HEK293 (cell line): Measurements from ENCODE around the gene PANX1.

ENCODE experiments used
- CTCF ChIA-PET: fragments of 350-600 bp; formaldehyde crosslinking; extraction: SDS; loops from one replicate; lab custom pipeline; 2021; ENCODE audit warnings: antibody characterized with exemption; lab: Yijun Ruan, JAX
- POLR2A ChIA-PET: fragments of 300-600 bp; formaldehyde crosslinking; extraction: SDS; loops from one replicate; lab custom pipeline; 2020; ENCODE audit warnings: antibody characterized with exemption, inconsistent platforms; lab: Yijun Ruan, JAX
- H3K27ac ChIP-seq: fragments of 200-500 bp; sonication (Bioruptor generic); 2 replicates; pipeline ENCODE4 v1.5.1; 2014; ENCODE audit warnings: low read depth, low read length, control low read depth, inconsistent platforms; ENCODE audit errors: extremely low read depth
- H3K36me3 ChIP-seq, 2 experiments: fragments of 200-500 bp in 1 of 2; sonication (Bioruptor generic) in 1 of 2; 1 replicate in 1 of 2; 2 replicates in 1 of 2; pipeline ENCODE4 v1.5.1; 2014 to 2017; ENCODE audit warnings: inconsistent platforms in 2 of 2, low read length in 2 of 2; ENCODE audit not compliant: control insufficient read depth in 2 of 2, insufficient read depth in 1 of 2
- H3K4me1 ChIP-seq: fragments of 200-500 bp; sonication (Bioruptor generic); 2 replicates; pipeline ENCODE4 v1.5.1; 2014; ENCODE audit warnings: mild to moderate bottlenecking, low read length, inconsistent platforms; ENCODE audit not compliant: control insufficient read depth, insufficient read depth
- H3K4me3 ChIP-seq: 2 replicates; pipeline ENCODE4 v1.5.1; 2011; ENCODE audit warnings: low read depth, mild to moderate bottlenecking, control low read depth, low read length, moderate library complexity
- H3K9me3 ChIP-seq: fragments of 200-500 bp; sonication (Bioruptor generic); 2 replicates; pipeline ENCODE4 v1.5.1; 2014; ENCODE audit warnings: low read depth, low read length, inconsistent platforms; ENCODE audit not compliant: control insufficient read depth, insufficient read depth
- CTCF ChIP-seq: fragments of 450-650 bp; formaldehyde crosslinking; IDR thresholded peaks from 2 replicates; pipeline ENCODE4 v1.5.1; 2016; ENCODE audit warnings: missing biosample characterization, missing genetic modification characterization
- KLF16 ChIP-seq: fragments of 450-650 bp; formaldehyde crosslinking; IDR thresholded peaks from 2 replicates; pipeline ENCODE4 v1.5.1; 2017; ENCODE audit warnings: missing biosample characterization, missing genetic modification characterization
- KLF17 ChIP-seq: fragments of 450-650 bp; formaldehyde crosslinking; IDR thresholded peaks from 2 replicates; pipeline ENCODE4 v1.5.1; 2016; ENCODE audit warnings: missing biosample characterization, missing genetic modification characterization
- PRDM1 ChIP-seq: fragments of 450-650 bp; formaldehyde crosslinking; IDR thresholded peaks from 2 replicates; pipeline ENCODE4; 2016; ENCODE audit warnings: missing biosample characterization, missing genetic modification characterization
- ZIC2 ChIP-seq: fragments of 450-650 bp; formaldehyde crosslinking; IDR thresholded peaks from 2 replicates; pipeline ENCODE4 v1.5.1; 2016; ENCODE audit warnings: missing biosample characterization, missing genetic modification characterization
- ZNF155 ChIP-seq: fragments of 450-650 bp; formaldehyde crosslinking; IDR thresholded peaks from 2 replicates; pipeline ENCODE4 v1.5.1; 2016; ENCODE audit warnings: missing biosample characterization, missing genetic modification characterization
- ZNF214 ChIP-seq: fragments of 450-650 bp; formaldehyde crosslinking; IDR thresholded peaks from 2 replicates; pipeline ENCODE4 v1.5.1; 2017; ENCODE audit warnings: missing biosample characterization, mild to moderate bottlenecking, missing genetic modification characterization, borderline replicate concordance
- ZNF239 ChIP-seq: fragments of 450-650 bp; formaldehyde crosslinking; IDR thresholded peaks from 2 replicates; pipeline ENCODE4 v1.5.1; 2016; ENCODE audit warnings: missing biosample characterization, missing genetic modification characterization
- ZNF311 ChIP-seq: fragments of 450-650 bp; formaldehyde crosslinking; IDR thresholded peaks from 2 replicates; pipeline ENCODE4 v1.5.1; 2017; ENCODE audit warnings: missing biosample characterization, missing genetic modification characterization, borderline replicate concordance
- ZNF335 ChIP-seq: fragments of 450-650 bp; formaldehyde crosslinking; conservative IDR thresholded peaks from 2 replicates; pipeline ENCODE4 v1.5.1; 2016; ENCODE audit warnings: missing biosample characterization, missing genetic modification characterization
- ZNF473 ChIP-seq: fragments of 450-650 bp; formaldehyde crosslinking; IDR thresholded peaks from 2 replicates; pipeline ENCODE4 v1.5.1; 2017; ENCODE audit warnings: missing biosample characterization, missing genetic modification characterization
- ZNF513 ChIP-seq: fragments of 450-650 bp; IDR thresholded peaks from 2 replicates; pipeline ENCODE4 v1.5.1; 2018; ENCODE audit warnings: missing biosample characterization, missing genetic modification characterization
- ZNF518A ChIP-seq: fragments of 450-650 bp; formaldehyde crosslinking; conservative IDR thresholded peaks from 2 replicates; pipeline ENCODE4 v1.5.1; 2016; ENCODE audit warnings: low read depth, missing biosample characterization, missing genetic modification characterization
- ZNF521 ChIP-seq: fragments of 450-650 bp; formaldehyde crosslinking; IDR thresholded peaks from 2 replicates; pipeline ENCODE4 v1.5.1; 2017; ENCODE audit warnings: missing biosample characterization, mild to moderate bottlenecking, missing genetic modification characterization
- ZNF561 ChIP-seq: fragments of 450-650 bp; IDR thresholded peaks from 2 replicates; pipeline ENCODE4 v1.5.1; 2018; ENCODE audit warnings: missing biosample characterization, missing genetic modification characterization, borderline replicate concordance
- ZNF600 ChIP-seq: fragments of 450-650 bp; formaldehyde crosslinking; IDR thresholded peaks from 2 replicates; pipeline ENCODE4 v1.5.1; 2016; ENCODE audit warnings: missing biosample characterization, missing genetic modification characterization
- ZNF776 ChIP-seq: fragments of 450-650 bp; formaldehyde crosslinking; IDR thresholded peaks from 2 replicates; pipeline ENCODE4 v1.5.0; 2017; ENCODE audit warnings: missing biosample characterization, missing genetic modification characterization, borderline replicate concordance
- ZNF830 ChIP-seq: fragments of 450-650 bp; IDR thresholded peaks from 2 replicates; pipeline ENCODE4 v1.5.0; 2018; ENCODE audit warnings: missing biosample characterization, missing genetic modification characterization, low read depth, mild to moderate bottlenecking, moderate library complexity
- TF ChIP-seq, protein P1 (sequence below): fragments of 450-650 bp; formaldehyde crosslinking; IDR thresholded peaks from 2 replicates; pipeline ENCODE4 v1.5.1; 2017; ENCODE audit warnings: missing biosample characterization, missing genetic modification characterization

PANX1 gene

GRCh38 chr11:94183886-94184264, 55.2 kb downstream of the PANX1 start:
- ChIA-PET POLR2A (no interaction called here), CTCF (interaction anchor here (0.5 to 4.2 kb wide), 23 partner anchors 9 to 970 kb away, joined by 3 to 28 read pairs (median 4); partner anchors contain the start of gene PANX1)
- Histone ChIP-seq H3K36me3 (peaks cover 0 to 25% of the 10 kb centered on the region in 2 experiments; a peak in 1 of 3 replicates), H3K9me3 (no peaks in the 10 kb centered on the region), H3K4me3 (no peak overlapping the region), H3K4me1 (no peaks in the 10 kb centered on the region), H3K27ac (no peak overlapping the region)
- TF ChIP-seq ZNF335 (tag by site-specific recombination) (peak; percentile 85), ZNF600 (tag by site-specific recombination) (0 out of 2 replicates have a peak, but pooled peaks have one; percentile 22), ZNF776 (no peak), CTCF (tag by site-specific recombination) (peak; percentile 33; the same call in 1 of the 2 replicates)

GRCh38 chr11:94184362-94184761, 55.7 kb downstream of the PANX1 start:
- ChIA-PET POLR2A (no interaction called here), CTCF (interaction anchor here (0.5 to 4.2 kb wide), 22 partner anchors 9 to 411 kb away, joined by 3 to 28 read pairs (median 4); partner anchors contain the start of gene PANX1)
- Histone ChIP-seq H3K4me1 (no peaks in the 10 kb centered on the region), H3K9me3 (no peaks in the 10 kb centered on the region), H3K27ac (no peak overlapping the region), H3K36me3 (peaks cover 0 to 22% of the 10 kb centered on the region in 2 experiments; a peak in 1 of 3 replicates), H3K4me3 (no peak overlapping the region)
- TF ChIP-seq ZNF311 (tag by site-specific recombination): no peak
- TF ChIP-seq KLF16: no peak
- TF ChIP-seq ZNF521: no peak
- no peak for TF ChIP-seq ZNF561 (tag by site-specific recombination)

DNA sequence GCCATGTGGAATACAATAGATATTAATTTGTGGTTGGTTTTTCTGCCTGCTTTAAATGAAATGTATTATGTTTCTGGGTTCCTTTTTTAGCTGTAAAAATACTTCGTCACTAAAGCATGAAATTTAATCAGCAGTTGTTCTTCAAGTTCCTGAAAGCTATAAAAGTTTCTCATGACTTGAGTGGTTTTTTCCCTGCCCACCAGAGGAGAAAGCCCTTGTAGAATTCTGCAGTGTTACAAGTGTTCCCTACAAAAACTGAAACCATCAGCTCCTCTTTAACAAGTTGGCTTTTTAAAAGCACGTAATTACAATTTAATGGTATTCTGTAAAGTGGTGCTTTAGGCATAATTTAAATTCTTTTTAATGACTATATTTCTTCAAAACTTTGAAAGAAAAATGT, 56.2 kb downstream of the PANX1 start:
- TF ChIP-seq ZNF518A (tag by site-specific recombination): no peak
- no peak for TF ChIP-seq ZNF239 (tag by site-specific recombination)
- TF ChIP-seq ZNF473 (tag by site-specific recombination): no peak
- no peak for TF ChIP-seq ZNF830 (tag by site-specific recombination)
- no peak for TF ChIP-seq PRDM1 (tag by site-specific recombination)
- no peak for TF ChIP-seq ZNF513 (tag by site-specific recombination)
- no peak for TF ChIP-seq ZNF214 (tag by site-specific recombination)
- TF ChIP-seq ZNF155 (tag by site-specific recombination): no peak
- TF ChIP-seq ZIC2 (tag by site-specific recombination): no peak
- no peak for TF ChIP-seq KLF17 (tag by site-specific recombination)
- TF ChIP-seq, protein P1, sequence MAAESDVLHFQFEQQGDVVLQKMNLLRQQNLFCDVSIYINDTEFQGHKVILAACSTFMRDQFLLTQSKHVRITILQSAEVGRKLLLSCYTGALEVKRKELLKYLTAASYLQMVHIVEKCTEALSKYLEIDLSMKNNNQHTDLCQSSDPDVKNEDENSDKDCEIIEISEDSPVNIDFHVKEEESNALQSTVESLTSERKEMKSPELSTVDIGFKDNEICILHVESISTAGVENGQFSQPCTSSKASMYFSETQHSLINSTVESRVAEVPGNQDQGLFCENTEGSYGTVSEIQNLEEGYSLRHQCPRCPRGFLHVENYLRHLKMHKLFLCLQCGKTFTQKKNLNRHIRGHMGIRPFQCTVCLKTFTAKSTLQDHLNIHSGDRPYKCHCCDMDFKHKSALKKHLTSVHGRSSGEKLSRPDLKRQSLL: no peak
- Histone ChIP-seq H3K27ac (no peak overlapping the region), H3K9me3 (no peaks in the 10 kb centered on the region), H3K4me3 (no peak overlapping the region), H3K36me3 (peaks cover 0 to 19% of the 10 kb centered on the region in 2 experiments; a peak in 1 of 3 replicates), H3K4me1 (no peaks in the 10 kb centered on the region)
- CTCF ChIA-PET: interaction anchor here (0.6 to 3.8 kb wide), 12 partner anchors 9 to 411 kb away, joined by 3 to 28 read pairs (median 6); partner anchors contain the start of gene PANX1
- POLR2A ChIA-PET: no interaction called here
